Kidney (tissue), 14 donors: ENCODE results near the gene TEX38. TPM values are rescaled to one million over a fixed set of nuclear protein-coding genes. Genes with fewer than 3 reads are reported as not detected.

Source experiments
- DNase-seq, 5 donors: peaks; one replicate each; pipeline ENCODE4 v3.0.0-alpha.2; 2013 to 2020
- FAIRE-seq: peaks from 2 replicates; lab custom pipeline; 2012; peaks lifted over from hg19 to GRCh38; lab: Jason Lieb, UNC
- H3K27ac ChIP-seq, 2 donors: one replicate each; pipeline ENCODE4 v1.7.0; 2013; ENCODE audit warnings: low read depth in 2 of 2, low read length in 2 of 2, inconsistent platforms in 1 of 2
- H3K27me3 ChIP-seq: one replicate; pipeline ENCODE4 v1.7.1; 2013; ENCODE audit warnings: low read length, inconsistent platforms; ENCODE audit not compliant: control insufficient read depth, insufficient read depth
- H3K36me3 ChIP-seq, 3 donors: one replicate each; pipeline versions ENCODE4 v1.7.0 to v1.7.1; 2013; ENCODE audit warnings: low read length in 3 of 3, control low read depth in 1 of 3, inconsistent platforms in 1 of 3; ENCODE audit not compliant: insufficient read depth in 3 of 3, control insufficient read depth in 2 of 3
- H3K4me1 ChIP-seq, 3 donors: one replicate each; pipeline versions ENCODE4 v1.7.0 to v1.7.1; 2013; ENCODE audit warnings: low read length in 3 of 3, inconsistent platforms in 1 of 3, low read depth in 1 of 3; ENCODE audit not compliant: control insufficient read depth in 2 of 3, insufficient read depth in 2 of 3
- H3K4me3 ChIP-seq, 3 donors: one replicate each; pipeline versions ENCODE4 v1.7.0 to v1.8.1; 2013; ENCODE audit warnings: low read length in 3 of 3, control low read depth in 1 of 3, inconsistent platforms in 1 of 3
- H3K9ac ChIP-seq, 3 donors: one replicate each; pipeline versions ENCODE4 v1.7.0 to v1.7.1; 2013; ENCODE audit warnings: low read length in 3 of 3, control low read depth in 1 of 3, inconsistent platforms in 1 of 3
- H3K9me3 ChIP-seq, 3 donors: one replicate each; pipeline versions ENCODE4 v1.7.0 to v1.7.1; 2013; ENCODE audit warnings: low read length in 3 of 3, control low read depth in 1 of 3, inconsistent platforms in 1 of 3; ENCODE audit not compliant: control insufficient read depth in 2 of 3, insufficient read depth in 1 of 3
- CTCF ChIP-seq: IDR thresholded peaks from 3 replicates; pipeline ENCODE4 v1.5.1; 2012; ENCODE audit warnings: mild to moderate bottlenecking, moderate library complexity, borderline replicate concordance; ENCODE audit not compliant: insufficient read depth; ENCODE audit errors: extremely low read depth
- intact Hi-C: fragments of 100-400 bp; cut with DNase I; formaldehyde crosslinking; loops from one replicate; pipeline ENCODE4 v1.11.1; 2022
- polyA plus RNA-seq: library from polyadenylated mRNA; stranded (reverse); fragments of 350-450 nt; fragmentation: Illumina TruSeq; extraction: RNeasy Lipid Tissue Mini Kit (QIAGEN cat#74804); gene quantifications from one replicate; pipeline ENCODE4 v1.2.3, GENCODE V29; 2014; ENCODE audit warnings: low read depth, low replicate concordance; ENCODE audit not compliant: insufficient read depth
- total RNA-seq: library from RNA; stranded (reverse); fragmentation: NEBNext Ultra II Directional; extraction: Animal tissue kit (Norgen Biotek cat#: 25700); gene quantifications from one replicate; pipeline ENCODE4 v1.2.1, GENCODE V29; 2021
- donor health status: control.
- donor health status: control.
- donor health status: control.
- donor health status: control.
- donor health status: control.
- donor health status: DM: yes; HTN: yes; CAD: no.
- donor health status: Normal renal cell carcinoma (clear cell type).

Gene TEX38
- total and polyA plus RNA-seq, 2 donors from 2014 or later: 0.35 TPM; not detected in 1

- no peak for TF ChIP-seq CTCF
- Histone ChIP-seq H3K4me1 (peaks cover 0 to 2% (median 0%) of the 10 kb centered on the region in 3 donors), H3K27ac (no peak overlapping the region), H3K36me3 (peaks cover 17 to 53% (median 44%) of the 10 kb centered on the region in 3 donors), H3K27me3 (no peaks in the 10 kb centered on the region), H3K9me3 (no peaks in the 10 kb centered on the region), H3K4me3 (no peak overlapping the region), H3K9ac (no peak overlapping the region)
- FAIRE-seq (no peak), DNase-seq (no peak)
- intact Hi-C loops: no loop called here
These were observed 18.2 kb downstream of the TEX38 start for GRCh38 chr1:46689897-46690296.

DNA sequence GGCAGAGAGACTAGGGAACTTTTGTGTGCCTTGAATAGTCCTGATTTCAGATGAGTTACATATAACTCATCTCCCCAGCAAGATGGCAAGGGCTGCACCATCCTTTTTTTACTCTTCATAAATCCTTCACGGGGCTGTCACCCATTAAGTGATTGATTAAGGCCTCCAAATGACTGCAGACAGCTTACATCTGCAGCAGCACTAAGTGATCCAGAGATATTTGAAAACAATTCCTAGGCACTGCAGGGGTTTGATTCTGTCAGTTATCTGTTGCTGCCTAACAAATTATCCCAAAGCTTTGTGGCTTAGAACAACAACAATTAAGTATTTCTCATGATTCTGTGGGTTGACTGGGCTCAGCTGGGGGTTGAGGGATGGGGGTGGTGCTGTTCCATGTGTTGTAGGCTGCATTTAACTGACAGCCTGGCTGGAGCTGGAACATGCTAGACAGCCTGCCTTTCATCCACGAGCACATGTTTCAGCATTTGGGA, 19.3 kb downstream of the TEX38 start:
- DNase-seq: no peak
- peaks cover 0 to 2% (median 0%) of the 10 kb centered on the region in 3 donors for H3K4me1 ChIP-seq
- intact Hi-C loops: no loop called here
- no peak overlapping the region for H3K4me3 ChIP-seq
- H3K9ac ChIP-seq: no peak overlapping the region
- no peak for TF ChIP-seq CTCF
- H3K36me3 ChIP-seq: peaks cover 12 to 60% (median 44%) of the 10 kb centered on the region in 3 donors
- no peaks in the 10 kb centered on the region for H3K27me3 ChIP-seq
- H3K9me3 ChIP-seq: no peaks in the 10 kb centered on the region
- FAIRE-seq: no peak
- no peak overlapping the region for H3K27ac ChIP-seq

DNA sequence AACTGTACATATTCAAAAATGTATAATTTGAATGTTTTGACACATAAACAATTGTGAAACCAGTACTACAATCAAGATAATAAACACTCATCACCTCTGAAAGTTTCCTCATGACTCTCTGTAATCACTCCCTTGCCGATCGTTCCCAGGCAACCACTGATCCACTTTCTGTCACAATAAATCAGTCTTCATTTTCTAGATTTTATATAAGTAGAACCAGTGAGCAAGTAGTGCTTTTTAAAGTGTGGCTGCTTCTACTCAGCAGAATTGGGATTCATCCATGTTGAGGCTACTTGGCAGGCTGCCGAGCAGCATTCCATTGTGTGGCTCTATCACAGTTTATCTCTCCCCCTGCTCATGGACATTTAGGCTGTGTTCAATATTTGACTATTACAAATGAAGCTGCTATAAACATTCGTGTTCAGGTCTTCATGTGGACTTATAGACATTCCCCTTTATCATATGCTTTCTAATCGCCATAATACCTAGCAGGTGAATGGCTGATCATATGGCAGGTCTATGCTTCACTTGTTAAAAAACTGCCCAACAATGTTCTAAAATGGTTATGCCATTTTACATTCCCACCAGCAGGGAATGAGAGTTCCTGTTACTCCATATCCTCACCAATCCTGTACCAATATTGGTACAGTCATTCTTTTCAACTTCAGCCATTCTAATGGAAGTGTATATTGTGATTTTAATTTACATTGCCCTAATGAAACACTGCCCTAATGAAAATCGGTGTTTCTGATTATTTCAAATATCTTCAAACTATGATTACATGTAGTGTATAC, 20.5 kb downstream of the TEX38 start:
- Histone ChIP-seq H3K36me3 (peaks cover 10 to 53% (median 48%) of the 10 kb centered on the region in 3 donors), H3K27me3 (no peaks in the 10 kb centered on the region), H3K9ac (no peak overlapping the region), H3K4me3 (no peak overlapping the region), H3K9me3 (no peaks in the 10 kb centered on the region), H3K4me1 (peaks cover 0 to 1% (median 0%) of the 10 kb centered on the region in 3 donors), H3K27ac (no peak overlapping the region)
- intact Hi-C loops: no loop called here
- DNase-seq (no peak), FAIRE-seq (no peak)
- no peak for TF ChIP-seq CTCF
